Measurements from ENCODE around the gene TIMP1.

Gene TIMP1

DNA sequence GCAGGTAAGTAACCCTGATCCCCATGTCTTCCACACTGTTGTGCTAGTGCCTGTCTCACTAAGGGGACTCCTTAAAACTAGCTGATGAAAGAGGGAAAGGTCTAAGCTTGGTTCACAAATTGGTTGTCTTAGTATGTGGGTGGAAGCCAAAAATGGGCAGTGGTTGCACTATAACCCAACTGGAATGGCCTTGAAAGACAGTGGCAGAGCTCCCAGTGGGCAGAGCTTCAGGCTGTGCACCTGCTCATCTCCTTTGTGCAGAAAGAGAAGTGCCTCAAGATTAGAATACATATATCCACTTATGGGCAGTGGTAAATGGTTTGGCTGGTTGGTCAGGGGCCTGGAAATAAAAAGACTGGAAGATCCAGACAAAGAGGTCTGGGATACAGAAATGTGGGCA is 30.2 kb downstream of the TIMP1 start:
- H3K9ac ChIP-seq (ENCODE audit: low read length) = no peak overlapping the region
- H4K20me1 ChIP-seq (ENCODE audit: insufficient read depth, low read length) = no peaks in the 10 kb centered on the region
- TF ChIP-seq, protein P1, sequence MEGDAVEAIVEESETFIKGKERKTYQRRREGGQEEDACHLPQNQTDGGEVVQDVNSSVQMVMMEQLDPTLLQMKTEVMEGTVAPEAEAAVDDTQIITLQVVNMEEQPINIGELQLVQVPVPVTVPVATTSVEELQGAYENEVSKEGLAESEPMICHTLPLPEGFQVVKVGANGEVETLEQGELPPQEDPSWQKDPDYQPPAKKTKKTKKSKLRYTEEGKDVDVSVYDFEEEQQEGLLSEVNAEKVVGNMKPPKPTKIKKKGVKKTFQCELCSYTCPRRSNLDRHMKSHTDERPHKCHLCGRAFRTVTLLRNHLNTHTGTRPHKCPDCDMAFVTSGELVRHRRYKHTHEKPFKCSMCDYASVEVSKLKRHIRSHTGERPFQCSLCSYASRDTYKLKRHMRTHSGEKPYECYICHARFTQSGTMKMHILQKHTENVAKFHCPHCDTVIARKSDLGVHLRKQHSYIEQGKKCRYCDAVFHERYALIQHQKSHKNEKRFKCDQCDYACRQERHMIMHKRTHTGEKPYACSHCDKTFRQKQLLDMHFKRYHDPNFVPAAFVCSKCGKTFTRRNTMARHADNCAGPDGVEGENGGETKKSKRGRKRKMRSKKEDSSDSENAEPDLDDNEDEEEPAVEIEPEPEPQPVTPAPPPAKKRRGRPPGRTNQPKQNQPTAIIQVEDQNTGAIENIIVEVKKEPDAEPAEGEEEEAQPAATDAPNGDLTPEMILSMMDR (IDR thresholded peaks at IDR 0.05; ENCODE audit: low read depth, low read length) = no peak
- TF ChIP-seq EZH2phosphoT487 (IDR thresholded peaks at IDR 0.05; ENCODE audit: low read depth) = no peak
- H3K27ac ChIP-seq (ENCODE audit: low read length) = no peak overlapping the region
- H3K36me3 ChIP-seq (replicated peaks; ENCODE audit: low read depth, low read length) = no peaks in the 10 kb centered on the region
- no peaks in the 10 kb centered on the region for H3K27me3 ChIP-seq (ENCODE audit: low read depth, low read length)
- H3K4me3 ChIP-seq (ENCODE audit: low read length) = no peak overlapping the region
- H3K79me2 ChIP-seq (ENCODE audit: low read length) = no peaks in the 10 kb centered on the region
- no peak overlapping the region for H2AFZ ChIP-seq (ENCODE audit: low read depth, low read length)
- H3K4me2 ChIP-seq (ENCODE audit: low read length) = no peak overlapping the region
- H3K9me3 ChIP-seq (ENCODE audit: insufficient read depth, low read length) = no peaks in the 10 kb centered on the region
- H3K4me1 ChIP-seq (ENCODE audit: low read length) = no peaks in the 10 kb centered on the region

DNA sequence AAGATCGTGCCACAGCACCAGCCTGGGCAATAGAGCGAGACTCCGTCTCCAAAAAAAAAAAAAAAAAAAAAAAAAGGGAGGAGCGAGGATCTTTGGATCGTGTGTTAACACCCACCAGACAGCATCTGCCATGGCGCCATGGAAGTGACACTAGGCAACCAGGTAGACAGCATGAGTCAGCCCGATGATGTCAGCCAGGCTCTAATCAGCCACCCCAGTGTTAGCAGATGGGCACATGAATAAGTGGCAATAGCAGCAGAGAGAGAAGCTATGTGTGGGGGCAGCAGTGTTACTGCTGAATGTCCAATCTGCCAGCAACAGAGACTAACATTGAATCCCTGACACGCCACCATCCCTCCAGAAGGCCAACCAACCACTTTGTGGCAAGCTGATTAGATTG is 30.8 kb downstream of the TIMP1 start:
- H3K36me3 ChIP-seq (replicated peaks; ENCODE audit: low read depth, low read length) = no peaks in the 10 kb centered on the region
- TF ChIP-seq, protein P1 (IDR thresholded peaks at IDR 0.05; ENCODE audit: low read depth, low read length) = no peak
- TF ChIP-seq EZH2phosphoT487 (IDR thresholded peaks at IDR 0.05; ENCODE audit: low read depth) = no peak
- H3K9me3 ChIP-seq (ENCODE audit: insufficient read depth, low read length) = no peaks in the 10 kb centered on the region

DNA sequence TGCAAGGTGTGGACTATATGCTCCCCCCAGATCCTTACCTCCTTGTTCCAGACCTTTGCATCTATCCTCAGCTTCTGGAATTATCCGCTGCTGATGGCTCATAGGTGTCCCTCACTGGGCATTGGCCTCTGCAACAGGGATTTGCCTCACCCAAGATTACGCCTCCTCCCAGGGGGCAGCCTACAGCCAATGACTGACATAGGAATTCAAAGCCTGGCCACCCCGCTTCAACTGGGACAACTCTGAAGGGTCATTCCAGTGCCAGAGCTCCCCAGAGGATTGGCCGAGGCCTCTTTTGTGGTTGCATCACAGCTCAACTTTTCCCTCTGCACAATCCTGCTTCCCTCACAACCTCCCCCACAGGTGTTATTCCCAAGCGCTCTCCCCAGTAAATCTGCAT is 32.4 kb downstream of the TIMP1 start:
- H3K79me2 ChIP-seq (ENCODE audit: low read length) = no peaks in the 10 kb centered on the region
- no peak overlapping the region for H3K4me3 ChIP-seq (ENCODE audit: low read length)
- H3K9ac ChIP-seq (ENCODE audit: low read length) = no peak overlapping the region
- no peak overlapping the region for H2AFZ ChIP-seq (ENCODE audit: low read depth, low read length)
- H3K27ac ChIP-seq (ENCODE audit: low read length) = no peak overlapping the region
- no peaks in the 10 kb centered on the region for H3K36me3 ChIP-seq (replicated peaks; ENCODE audit: low read depth, low read length)
- H3K9me3 ChIP-seq (ENCODE audit: insufficient read depth, low read length) = no peaks in the 10 kb centered on the region
- no peaks in the 10 kb centered on the region for H4K20me1 ChIP-seq (ENCODE audit: insufficient read depth, low read length)
- no peaks in the 10 kb centered on the region for H3K4me1 ChIP-seq (ENCODE audit: low read length)
- TF ChIP-seq EZH2phosphoT487 (IDR thresholded peaks at IDR 0.05; ENCODE audit: low read depth) = no peak
- TF ChIP-seq, protein P1 (IDR thresholded peaks at IDR 0.05; ENCODE audit: low read depth, low read length) = no peak
- H3K4me2 ChIP-seq (ENCODE audit: low read length) = no peak overlapping the region
- H3K27me3 ChIP-seq (ENCODE audit: low read depth, low read length) = no peaks in the 10 kb centered on the region

More for the DNA sequence above, 30.8 kb downstream of the TIMP1 start:
- Histone ChIP-seq H3K4me1 (ENCODE audit: low read length) (no peaks in the 10 kb centered on the region), H3K79me2 (ENCODE audit: low read length) (no peaks in the 10 kb centered on the region), H3K27me3 (ENCODE audit: low read depth, low read length) (no peaks in the 10 kb centered on the region), H3K4me3 (ENCODE audit: low read length) (no peak overlapping the region), H2AFZ (ENCODE audit: low read depth, low read length) (no peak overlapping the region), H3K4me2 (ENCODE audit: low read length) (no peak overlapping the region), H3K27ac (ENCODE audit: low read length) (no peak overlapping the region), H4K20me1 (ENCODE audit: insufficient read depth, low read length) (no peaks in the 10 kb centered on the region), H3K9ac (ENCODE audit: low read length) (no peak overlapping the region)

DNA sequence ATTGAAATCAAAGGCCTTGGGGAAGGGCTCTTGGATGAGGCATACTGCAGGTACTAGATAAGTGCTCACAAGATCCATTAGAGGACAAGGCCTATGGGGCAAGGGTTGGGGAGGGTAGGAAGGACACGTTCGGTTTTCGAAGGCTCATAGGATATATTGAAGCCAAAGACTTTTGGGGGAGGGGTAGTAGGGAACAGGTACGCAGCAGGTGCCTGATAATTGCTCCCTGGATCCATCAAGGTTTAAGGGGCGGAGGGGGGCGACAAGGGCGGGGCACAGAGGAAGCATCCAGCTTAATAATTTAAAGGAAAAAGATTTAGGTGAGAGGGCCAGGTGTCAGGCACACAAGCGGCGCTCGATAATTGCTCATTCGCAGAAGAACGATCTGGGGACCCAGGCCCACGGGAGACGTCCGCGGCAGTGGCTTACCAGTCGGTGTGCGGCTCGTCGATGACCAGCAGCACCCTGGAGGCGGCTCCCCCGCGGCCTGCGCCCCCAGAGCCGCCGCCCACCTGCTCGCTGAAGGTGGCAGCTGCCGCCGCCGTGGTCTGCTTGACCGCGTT is 36.8 kb downstream of the TIMP1 start:
- Histone ChIP-seq H3K9ac (ENCODE audit: low read length) (no peak overlapping the region), H3K4me2 (ENCODE audit: low read length) (peak overlapping the region; percentile 76), H3K79me2 (ENCODE audit: low read length) (no peaks in the 10 kb centered on the region), H4K20me1 (ENCODE audit: insufficient read depth, low read length) (peaks cover 3% of the 10 kb centered on the region; the same call in 1 of the 2 replicates), H2AFZ (ENCODE audit: low read depth, low read length) (no peak overlapping the region), H3K9me3 (ENCODE audit: insufficient read depth, low read length) (no peaks in the 10 kb centered on the region), H3K27ac (ENCODE audit: low read length) (no peak overlapping the region), H3K36me3 (replicated peaks; ENCODE audit: low read depth, low read length) (no peaks in the 10 kb centered on the region), H3K27me3 (ENCODE audit: low read depth, low read length) (no peaks in the 10 kb centered on the region), H3K4me1 (ENCODE audit: low read length) (no peaks in the 10 kb centered on the region), H3K4me3 (ENCODE audit: low read length) (peak overlapping the region; percentile 80)
- no peak for TF ChIP-seq EZH2phosphoT487 (IDR thresholded peaks at IDR 0.05; ENCODE audit: low read depth)
- TF ChIP-seq, protein P1 (IDR thresholded peaks at IDR 0.05; ENCODE audit: low read depth, low read length) = no peak
